K562 (cell line): ENCODE results near the gene AMZ1. TPM values are rescaled to one million over a fixed set of nuclear protein-coding genes. Genes with fewer than 3 reads are reported as not detected.
A peak's percentile ranks its signal among the peaks of the same experiment; 100 is the strongest.

ENCODE experiments used
- ATF1 ChIP-seq, 2 experiments: fragments of 450-650 bp in 1 of 2; IDR thresholded peaks; 2 replicates each; pipeline ENCODE4 v1.6.1; 2016; ENCODE audit warnings: missing compliant biosample characterization in 1 of 2, missing genetic modification characterization in 1 of 2
- CBFA2T3 ChIP-seq: fragments of 450-650 bp; IDR thresholded peaks from 2 replicates; pipeline ENCODE4 v1.6.1; 2017
- CCAR2 ChIP-seq: fragments of 200-400 bp; formaldehyde crosslinking; IDR thresholded peaks from 2 replicates; pipeline ENCODE4 v1.6.1; 2017; ENCODE audit warnings: mild to moderate bottlenecking, low read depth, low read length
- CCNT2 ChIP-seq: IDR thresholded peaks from 2 replicates; pipeline ENCODE4 v1.6.1; 2011; ENCODE audit warnings: borderline replicate concordance, low read depth, mild to moderate bottlenecking, moderate library complexity, mixed read lengths, low read length; ENCODE audit not compliant: insufficient read length; ENCODE audit errors: extremely low read depth
- CHD2 ChIP-seq: IDR thresholded peaks from 2 replicates; pipeline ENCODE4 v1.6.1; 2011; ENCODE audit warnings: low read depth, low read length
- CREB3L1 ChIP-seq: fragments of 450-650 bp; IDR thresholded peaks from 2 replicates; pipeline ENCODE4 v1.6.1; 2014; ENCODE audit warnings: low read depth, mild to moderate bottlenecking, moderate library complexity, borderline replicate concordance
- E2F6 ChIP-seq, 2 experiments: IDR thresholded peaks; 2 replicates each; pipeline ENCODE4 v1.6.1; 2011; ENCODE audit warnings: borderline replicate concordance in 1 of 2, control low read depth in 1 of 2, low read depth in 1 of 2, low read length in 1 of 2, mild to moderate bottlenecking in 1 of 2, mixed read lengths in 1 of 2, moderate library complexity in 1 of 2; ENCODE audit not compliant: insufficient read depth in 1 of 2, insufficient read length in 1 of 2, poor library complexity in 1 of 2, severe bottlenecking in 1 of 2; ENCODE audit errors: extremely low read depth in 1 of 2
- ELK3 ChIP-seq: fragments of 450-650 bp; formaldehyde crosslinking; IDR thresholded peaks from 2 replicates; pipeline ENCODE4 v1.4.0; 2020; ENCODE audit warnings: mild to moderate bottlenecking
- ESRRA ChIP-seq: fragments of 450-650 bp; IDR thresholded peaks from 2 replicates; pipeline ENCODE4 v1.6.1; 2014; ENCODE audit warnings: low read depth, mild to moderate bottlenecking, moderate library complexity, borderline replicate concordance
- HLTF ChIP-seq: fragments of 450-650 bp; IDR thresholded peaks from 2 replicates; pipeline ENCODE4 v1.6.1; 2016
- HNRNPLL ChIP-seq: fragments of 200-400 bp; formaldehyde crosslinking; IDR thresholded peaks from 2 replicates; pipeline ENCODE4 v1.6.1; 2017; ENCODE audit warnings: low read length, low read depth, mild to moderate bottlenecking; ENCODE audit not compliant: poor library complexity, severe bottlenecking
- L3MBTL2 ChIP-seq: fragments of 450-650 bp; IDR thresholded peaks from 2 replicates; pipeline ENCODE4 v1.6.1; 2016; ENCODE audit warnings: mild to moderate bottlenecking, moderate library complexity
- MEF2A ChIP-seq: IDR thresholded peaks from 2 replicates; pipeline ENCODE4 v1.6.1; 2011; ENCODE audit warnings: low read depth, mild to moderate bottlenecking, low read length, moderate library complexity; ENCODE audit not compliant: control insufficient read depth
- MNT ChIP-seq, 2 experiments: fragments of 450-650 bp; conservative IDR thresholded peaks; 2 replicates each; pipeline ENCODE4 v1.6.1; 2017; ENCODE audit warnings: mild to moderate bottlenecking in 2 of 2, moderate library complexity in 2 of 2
- NRF1 ChIP-seq, 2 experiments: fragments of 450-650 bp; IDR thresholded peaks in 1 of 2; conservative IDR thresholded peaks in 1 of 2; 2 replicates each; pipeline ENCODE4 v1.6.1; 2014; ENCODE audit warnings: mild to moderate bottlenecking in 2 of 2
- RHOXF2B ChIP-seq: fragments of 250-450 bp; sonication (Bioruptor Pico); conservative IDR thresholded peaks from 2 replicates; pipeline ENCODE4 v1.5.1; 2021
- SMARCA4 ChIP-seq: fragments of 450-650 bp; IDR thresholded peaks from 2 replicates; pipeline ENCODE4 v1.6.1; 2016
- ZBTB17 ChIP-seq: fragments of 450-650 bp; formaldehyde crosslinking; IDR thresholded peaks from 2 replicates; pipeline ENCODE4 v1.4.0; 2020; ENCODE audit warnings: mild to moderate bottlenecking
- ZBTB8A ChIP-seq: fragments of 450-650 bp; IDR thresholded peaks from 2 replicates; pipeline ENCODE4 v1.6.1; 2018; ENCODE audit warnings: mild to moderate bottlenecking, moderate library complexity; ENCODE audit not compliant: partially characterized antibody
- ZNF184 ChIP-seq: sonication (generic); formaldehyde crosslinking; IDR thresholded peaks from 2 replicates; pipeline ENCODE4 v1.5.0; 2020; ENCODE audit warnings: missing genetic modification reagents
- ZNF41 ChIP-seq: fragments of 250-450 bp; sonication (Bioruptor Pico); conservative IDR thresholded peaks from 2 replicates; pipeline ENCODE4 v1.4.0; 2020; ENCODE audit warnings: mild to moderate bottlenecking
- ZNF699 ChIP-seq: fragments of 250-450 bp; sonication (Bioruptor Pico); IDR thresholded peaks from 2 replicates; pipeline ENCODE4 v1.8.0; 2021; ENCODE audit warnings: mild to moderate bottlenecking, moderate library complexity; ENCODE audit not compliant: insufficient replicate concordance
- ZSCAN32 ChIP-seq: fragments of 450-650 bp; formaldehyde crosslinking; IDR thresholded peaks from 2 replicates; pipeline ENCODE4 v1.4.0; 2020; ENCODE audit warnings: mild to moderate bottlenecking, moderate library complexity
- polyA plus RNA-seq, 8 experiments: library from polyadenylated mRNA; depleted of rRNA in 4 of 8; stranded (reverse) in 5 of 8; unstranded in 3 of 8; fragments of >200 nt; fragmentation: Nextera tagmentation in 2 of 8; fragmentation: Illumina TruSeq in 1 of 8; extraction: Ambion mirVana in 2 of 8; extraction: Trizol in 1 of 8; gene quantifications; 2 replicates each; pipeline versions ENCODE4 v1.2.1 to v1.2.3, GENCODE V29; 2011 to 2014; ENCODE audit warnings: inconsistent platforms in 1 of 8, missing spikeins in 1 of 8
- total RNA-seq, 7 experiments: library from RNA; depleted of rRNA in 6 of 7; stranded (reverse); fragments of >200 nt in 6 of 7; fragmentation: Illumina TruSeq in 2 of 7; extraction: Trizol in 2 of 7; gene quantifications; 2 replicates each; pipeline versions ENCODE4 v1.2.1 to v1.2.3, GENCODE V29; 2011 to 2021; ENCODE audit warnings: low replicate concordance in 1 of 7

AMZ1 gene
- total and polyA plus RNA-seq, 9 of the 15 experiments (the other 6 are each of a cell fraction or from before 2014, with no cell fraction given) = not detected

- TF ChIP-seq MNT (conservative IDR thresholded peaks at IDR 0.05) = peak in 1 of 2 experiments; percentile 48; a peak in 1 of 4 replicates
- peak; percentile 19; the same call in 1 of the 2 replicates for TF ChIP-seq CBFA2T3
- TF ChIP-seq NRF1 (conservative IDR thresholded peaks at IDR 0.05 in 1 of 2, IDR thresholded peaks at IDR 0.05 in 1 of 2) = no peak
- TF ChIP-seq L3MBTL2 = peak; percentile 88
- TF ChIP-seq MEF2A = peak; percentile 92
- TF ChIP-seq SMARCA4 = 0 out of 2 replicates have a peak, but pooled peaks have one; percentile 14
- TF ChIP-seq ZBTB8A = no peak
- no peak for TF ChIP-seq ZNF699 (CRISPR knock-in tag)
- no peak for TF ChIP-seq ZSCAN32
- no peak for TF ChIP-seq CCNT2
- TF ChIP-seq ZNF184 = no peak
- no peak for TF ChIP-seq CHD2
- TF ChIP-seq CREB3L1 = 0 out of 2 replicates have a peak, but pooled peaks have one; percentile 11
- TF ChIP-seq HNRNPLL = no peak
- no peak for TF ChIP-seq HLTF
- TF ChIP-seq RHOXF2B (CRISPR knock-in tag) = no peak
- TF ChIP-seq ATF1 (CRISPR knock-in tag; IDR thresholded peaks at IDR 0.05) = no peak
- peak; percentile 24; the same call in 1 of the 2 replicates for TF ChIP-seq ATF1 (tag; IDR thresholded peaks at IDR 0.05)
- no peak for TF ChIP-seq ZNF41 (CRISPR knock-in tag)
- TF ChIP-seq ZBTB17 (CRISPR knock-in tag) = no peak
- no peak for TF ChIP-seq E2F6 (IDR thresholded peaks at IDR 0.05; ENCODE audit: borderline replicate concordance in 1 of 2, extremely low read depth in 1 of 2, insufficient read depth in 1 of 2, insufficient read length in 1 of 2, low read depth in 1 of 2, low read length in 1 of 2, poor library complexity in 1 of 2, severe bottlenecking in 1 of 2)
- TF ChIP-seq ELK3 (CRISPR knock-in tag) = no peak
- TF ChIP-seq CCAR2 = no peak
- TF ChIP-seq ESRRA = 0 out of 2 replicates have a peak, but pooled peaks have one; percentile 9
These were observed 27.6 kb downstream of the AMZ1 start (continued) for GRCh38 chr7:2715341-2716231.
